ENCODE measurements around the gene MAGI2. TPM values are rescaled to one million over a fixed set of nuclear protein-coding genes. Genes with fewer than 3 reads are reported as not detected.
"Not testable (repeated sequence)": the region's sequence is repeated elsewhere in the genome, so short reads cannot be mapped to it uniquely, and the experiment has no call there.

MAGI2 gene
- polyA plus RNA-seq, 10 donors = 3.9 to 8.2 (median 5.2) TPM

GRCh38 chr7:78649976-78650375, 803.5 kb downstream of the MAGI2 start:
- no peak for DNase-seq

DNA sequence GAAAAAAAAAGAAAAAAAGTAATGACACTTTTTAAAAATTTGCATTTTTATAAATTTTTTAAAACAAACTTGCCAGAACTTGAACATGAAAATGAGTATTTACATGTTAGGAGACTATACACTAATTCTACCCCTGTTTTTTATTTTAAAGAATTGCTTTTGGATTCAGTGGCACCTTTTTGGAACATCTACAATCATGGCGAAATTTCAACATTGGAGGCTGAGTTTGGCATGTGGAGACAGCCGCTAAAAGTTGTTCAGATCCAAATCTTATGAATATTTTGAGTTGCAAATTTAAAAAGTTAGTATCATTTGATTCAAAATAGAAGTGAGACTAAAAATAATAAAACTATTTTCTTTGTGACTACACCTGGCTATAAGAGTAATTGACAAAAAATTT, 804.2 kb downstream of the MAGI2 start:
- no peak for DNase-seq

GRCh38 chr7:78642751-78643150, 810.7 kb downstream of the MAGI2 start:
- no peak for DNase-seq

DNA sequence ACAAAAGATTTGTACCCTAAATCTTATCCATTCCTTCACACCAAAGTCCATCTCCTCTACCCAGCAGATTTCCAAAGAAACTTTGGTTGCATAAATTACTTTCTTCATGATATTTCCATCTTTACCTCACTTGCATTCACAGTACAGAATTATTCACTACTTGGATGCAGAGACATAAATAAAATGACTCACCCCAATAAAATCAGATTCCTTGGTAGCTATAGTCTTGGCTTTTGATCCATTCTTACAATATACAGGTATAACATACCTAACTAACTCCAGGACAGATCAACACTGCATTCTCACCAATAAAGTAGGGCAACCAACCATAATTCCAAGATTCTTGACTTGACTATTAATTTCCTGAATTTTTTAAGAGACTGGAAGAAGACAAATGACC, 815.1 kb downstream of the MAGI2 start:
- DNase-seq = no peak

DNA sequence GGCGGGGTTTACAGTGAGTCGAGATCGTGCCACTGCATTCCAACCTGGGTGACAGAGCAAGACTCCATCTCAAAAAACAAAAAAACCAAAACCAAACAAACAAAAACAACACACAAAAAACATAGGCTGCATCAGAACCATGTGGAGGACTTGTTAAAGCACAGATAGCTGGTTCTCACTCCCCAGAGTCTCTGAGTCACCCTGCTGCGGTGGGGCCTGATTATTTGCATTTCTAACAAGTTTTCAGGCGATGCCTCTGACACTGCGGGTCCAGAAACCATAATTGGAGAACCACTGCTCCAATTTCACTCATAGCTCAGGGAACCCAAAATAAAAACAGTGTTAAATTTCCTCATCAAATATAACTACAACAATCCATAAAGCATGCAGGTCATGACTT, 816.7 kb downstream of the MAGI2 start:
- no peak for DNase-seq

DNA sequence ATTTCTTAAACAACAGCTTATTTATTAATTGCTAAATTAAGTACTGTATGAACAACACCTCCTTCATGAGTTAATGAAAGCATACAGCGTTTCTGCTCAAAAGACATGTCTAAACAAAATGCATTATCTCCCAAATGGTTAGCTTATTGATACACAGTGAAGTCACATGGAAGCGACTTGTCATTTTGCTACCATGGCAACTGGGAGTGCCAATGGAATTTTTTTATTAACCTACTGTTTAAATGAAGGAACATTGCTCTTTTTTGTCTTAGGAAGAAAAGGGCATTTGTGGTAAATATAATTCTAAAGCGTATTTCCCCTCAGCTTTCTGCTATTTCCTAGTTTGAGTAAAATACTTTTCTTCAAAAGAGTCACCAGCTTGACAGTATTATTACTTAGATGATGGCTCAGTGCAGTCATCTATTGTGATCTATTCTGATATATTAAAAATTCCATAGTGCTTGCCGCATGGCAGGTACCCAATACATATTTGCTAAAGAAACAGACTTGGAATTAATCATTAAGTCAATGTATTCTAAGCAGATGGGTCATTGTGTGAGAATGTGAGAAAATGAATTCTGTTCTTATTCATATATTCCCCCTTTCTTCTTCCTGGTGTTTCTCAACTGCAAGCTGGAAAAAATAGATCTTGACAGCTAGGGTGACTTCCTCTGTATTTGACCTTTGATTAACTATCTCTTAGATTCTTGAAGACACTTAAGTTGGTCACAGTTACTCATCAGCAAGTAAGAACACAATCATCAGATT, 818.3 kb downstream of the MAGI2 start:
- no peak for DNase-seq

- DNase-seq = no peak
Measured at GRCh38 chr7:78634093-78634492, 819.4 kb downstream of the MAGI2 start.

GRCh38 chr7:78620920-78621319, 832.5 kb downstream of the MAGI2 start:
- DNase-seq = peak in 2 of 3 donors; percentile 2 to 7

GRCh38 chr7:78616539-78616938, 836.9 kb downstream of the MAGI2 start:
- no peak for DNase-seq

DNA sequence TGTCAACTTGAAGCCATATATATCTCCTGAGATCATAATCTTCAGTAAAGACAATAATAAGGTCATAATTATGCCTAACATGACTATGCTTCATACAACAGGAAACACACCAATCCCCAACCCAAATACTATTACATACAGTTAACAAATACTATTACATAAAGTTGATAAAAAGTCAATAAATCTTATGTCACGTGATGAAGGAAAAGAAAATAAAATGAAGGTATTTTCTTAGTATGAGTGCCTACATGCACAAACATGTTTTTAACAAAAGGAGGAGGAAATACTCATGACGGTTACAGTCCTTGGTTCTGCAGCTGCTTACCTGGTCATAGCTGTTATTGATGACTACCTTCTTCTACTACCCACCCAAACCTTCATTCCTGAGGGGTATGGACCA, 844.2 kb downstream of the MAGI2 start:
- DNase-seq = no peak

- DNase-seq = no peak
Measured at GRCh38 chr7:78607099-78607498, 846.4 kb downstream of the MAGI2 start.

- no peak for DNase-seq
Measured at GRCh38 chr7:78605119-78605518, 848.3 kb downstream of the MAGI2 start.

- no peak for DNase-seq
Measured at GRCh38 chr7:78601728-78602127, 851.7 kb downstream of the MAGI2 start.

DNA sequence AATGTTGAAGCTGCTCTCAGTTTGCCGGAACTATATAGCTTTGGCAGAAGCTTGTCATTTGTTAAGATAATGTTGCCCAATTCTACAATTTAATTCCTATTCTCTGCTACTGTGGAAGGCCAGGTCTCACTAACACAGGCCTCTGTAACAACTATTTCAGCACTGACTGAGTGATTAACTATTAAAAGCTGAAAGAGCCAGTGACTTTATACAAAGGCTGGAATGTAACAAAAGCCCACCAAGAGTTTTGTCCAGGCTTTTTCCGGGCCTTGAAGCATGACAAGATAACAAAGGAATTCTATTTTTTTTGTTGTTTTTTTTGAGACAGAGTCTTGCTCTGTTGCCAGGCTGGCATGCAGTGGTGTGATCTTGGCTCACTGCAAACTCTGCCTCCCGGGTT, 859.3 kb downstream of the MAGI2 start:
- no peak for DNase-seq

- DNase-seq = no peak
Measured at GRCh38 chr7:78588393-78588792, 865.1 kb downstream of the MAGI2 start.

DNA sequence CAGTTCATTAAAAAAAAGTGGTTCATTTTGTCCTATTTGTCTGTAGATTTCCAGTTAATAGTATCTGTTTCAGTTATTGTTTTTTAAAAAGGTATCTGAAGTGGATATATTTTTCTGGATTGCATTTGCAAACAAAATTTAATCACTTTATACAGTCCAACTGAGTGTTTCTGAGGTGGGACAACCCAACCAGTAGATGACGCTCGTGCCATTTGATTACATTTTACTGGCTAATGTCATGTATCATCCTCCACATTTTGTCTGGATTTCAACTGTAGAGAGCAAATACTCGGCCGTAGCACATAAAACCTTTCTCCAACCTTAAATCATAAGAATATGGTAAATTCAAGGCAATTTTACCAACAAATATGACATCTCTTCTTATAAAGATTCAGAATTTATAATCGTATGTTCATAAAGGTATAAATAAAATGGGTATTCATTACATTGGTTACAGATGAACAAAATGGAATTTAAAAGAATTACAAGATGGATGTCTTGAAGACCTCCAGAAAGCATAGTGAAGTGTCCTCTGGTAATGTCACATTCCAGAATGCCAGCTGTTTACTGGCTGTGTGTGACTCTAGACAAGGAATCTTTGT, 865.9 kb downstream of the MAGI2 start:
- peak in 1 of 3 donors; percentile 11 for DNase-seq

- no peak for DNase-seq
Measured at GRCh38 chr7:78585980-78586379, 867.5 kb downstream of the MAGI2 start.

GRCh38 chr7:78578686-78579085, 874.8 kb downstream of the MAGI2 start:
- no peak for DNase-seq

- not testable (repeated sequence) for DNase-seq
Measured at GRCh38 chr7:78577174-78577952, 876.1 kb downstream of the MAGI2 start.

- DNase-seq = no peak
Measured at GRCh38 chr7:78576236-78576635, 877.2 kb downstream of the MAGI2 start.

- DNase-seq = no peak
Measured at GRCh38 chr7:78571292-78571691, 882.2 kb downstream of the MAGI2 start.

GRCh38 chr7:78568690-78569089, 884.8 kb downstream of the MAGI2 start:
- no peak for DNase-seq

DNA sequence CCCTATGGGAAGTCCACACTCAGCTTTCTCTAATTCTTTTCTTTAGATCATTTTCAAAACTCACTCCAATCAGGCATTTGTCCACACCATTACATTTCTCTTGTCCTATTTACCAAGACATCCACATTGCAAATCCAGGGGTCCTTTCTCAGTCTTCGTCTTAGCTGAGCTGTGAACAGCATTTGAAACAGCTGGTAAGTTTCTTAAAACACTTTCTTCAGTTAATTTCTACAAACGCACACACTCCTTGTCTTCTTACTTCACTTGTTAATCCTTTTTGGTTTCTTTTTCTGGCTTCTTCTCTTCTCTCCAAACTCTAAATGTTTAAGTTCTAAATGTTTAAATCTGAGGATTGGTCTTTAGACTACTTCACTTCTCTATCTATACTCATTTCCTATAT, 885.6 kb downstream of the MAGI2 start:
- no peak for DNase-seq
